HG03432 (cell line): ENCODE measurements around the gene MCUB.

ENCODE experiments used
- ATAC-seq: cut with Tn5 transposase; IDR thresholded peaks from one replicate; pipeline ENCODE4 v1.9.1; 2021; ENCODE audit warnings: mild to moderate bottlenecking, moderate library complexity; ENCODE audit not compliant: unreplicated experiment

MCUB gene

GRCh38 chr4:109622626-109623025 is 62.6 kb downstream of the MCUB start:
- ATAC-seq: no peak

- ATAC-seq: no peak
These were observed 64.5 kb downstream of the MCUB start for GRCh38 chr4:109624536-109624935.

- no peak for ATAC-seq
These were observed 67.3 kb downstream of the MCUB start for GRCh38 chr4:109627361-109627760.

DNA sequence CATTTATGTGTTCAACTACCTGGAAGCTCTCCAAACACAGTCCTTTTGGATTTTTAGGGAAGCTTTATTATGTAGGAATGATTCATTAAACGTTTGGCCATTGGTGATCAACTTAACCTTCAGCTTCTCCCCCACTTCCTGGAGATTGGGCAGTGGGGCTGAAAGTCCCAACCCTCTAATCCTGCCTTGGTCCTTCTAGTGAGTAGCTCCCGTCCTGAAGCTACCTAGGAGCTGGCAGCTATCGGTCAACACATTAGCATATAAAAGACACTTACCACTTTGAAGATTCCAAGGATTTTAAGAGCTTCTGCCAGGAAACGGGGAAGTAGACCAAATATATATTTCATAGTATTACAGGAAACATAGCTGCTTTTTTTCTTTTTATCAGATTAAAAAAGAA is 69.7 kb downstream of the MCUB start:
- no peak for ATAC-seq

GRCh38 chr4:109631532-109632108 is 71.6 kb downstream of the MCUB start:
- no peak for ATAC-seq

DNA sequence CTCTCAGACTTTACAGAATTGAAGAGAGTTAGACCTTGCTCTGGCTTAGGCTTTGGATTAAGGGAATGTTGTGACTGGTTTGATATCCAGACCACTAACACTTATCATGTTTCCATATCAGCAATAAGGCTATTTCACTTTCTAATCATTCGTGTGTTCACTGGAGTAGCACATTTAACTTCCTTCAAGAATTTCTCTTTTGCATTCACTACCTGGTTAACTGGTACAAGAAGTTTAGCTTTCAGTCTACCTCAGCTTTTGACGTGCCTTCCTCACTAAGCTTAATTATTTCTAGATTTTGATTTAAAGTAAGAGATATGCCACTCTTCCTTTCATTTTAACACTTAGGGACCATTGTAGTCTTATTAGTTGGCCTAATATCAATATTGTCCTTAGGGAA is 80.6 kb downstream of the MCUB start:
- no peak for ATAC-seq

GRCh38 chr4:109645874-109646710 is 86.0 kb downstream of the MCUB start:
- ATAC-seq: no peak

DNA sequence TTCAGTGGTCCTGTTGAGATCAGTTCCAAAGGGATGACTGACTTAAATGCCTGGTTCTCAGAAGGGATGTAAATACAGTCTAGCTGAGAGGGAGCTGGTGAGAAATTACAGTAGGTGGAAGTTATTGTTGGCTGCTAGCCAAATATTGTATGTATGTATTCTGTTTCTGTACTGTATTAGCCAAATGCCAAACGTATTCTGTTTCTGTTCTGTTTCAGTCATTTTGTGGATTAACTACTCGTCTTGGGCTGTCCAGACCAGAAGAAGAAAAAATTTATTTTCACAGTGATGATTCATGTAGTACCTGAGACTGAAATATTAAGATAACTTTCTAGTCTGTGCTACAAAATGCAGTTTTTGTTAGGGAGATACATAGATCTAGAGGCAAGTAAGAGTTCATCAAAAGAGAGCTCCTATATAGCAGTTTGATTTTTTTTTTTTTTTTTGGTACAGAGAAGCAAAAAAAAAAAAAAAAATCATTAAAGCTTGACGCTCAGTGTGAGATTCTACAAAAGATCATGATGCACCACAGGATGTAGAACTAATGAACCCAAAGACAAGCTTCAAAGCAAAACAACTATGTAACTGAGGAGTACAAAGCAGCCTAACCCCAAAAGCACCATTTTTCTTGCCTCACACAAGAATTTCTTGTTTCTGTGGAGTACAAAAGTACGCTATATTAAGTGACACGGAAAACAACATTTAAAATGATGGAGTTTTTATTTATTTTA is 88.4 kb downstream of the MCUB start:
- peak; percentile 75 for ATAC-seq

DNA sequence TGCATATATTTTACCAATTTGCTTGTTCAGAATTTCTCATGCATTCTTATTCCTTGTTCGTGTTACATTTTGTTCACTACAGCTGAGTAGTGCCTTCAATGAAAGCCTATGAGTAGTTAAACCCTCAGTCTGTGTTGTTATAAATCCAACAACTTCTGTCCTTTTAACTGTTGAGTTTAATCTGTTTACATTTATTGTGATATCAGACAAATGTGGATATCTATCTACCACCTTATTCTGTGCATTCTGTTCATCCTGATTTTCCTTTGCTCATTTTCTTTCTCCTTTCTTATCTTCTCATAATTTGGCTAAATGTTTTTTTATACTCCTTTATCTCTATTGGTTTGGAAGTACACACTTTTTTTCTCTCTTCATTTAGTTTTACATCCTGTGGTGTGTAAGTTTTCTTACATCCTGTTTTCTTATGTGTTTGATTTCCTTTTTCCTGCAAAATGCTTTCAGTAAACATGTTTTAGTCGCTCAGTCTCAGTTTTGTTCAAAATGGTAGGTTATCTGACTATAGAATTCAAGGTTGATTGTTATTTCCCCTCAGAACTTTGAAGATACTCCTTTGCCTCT is 89.0 kb downstream of the MCUB start:
- no peak for ATAC-seq

- ATAC-seq: peak; percentile 87
These were observed 89.8 kb downstream of the MCUB start for GRCh38 chr4:109649872-109650271.

DNA sequence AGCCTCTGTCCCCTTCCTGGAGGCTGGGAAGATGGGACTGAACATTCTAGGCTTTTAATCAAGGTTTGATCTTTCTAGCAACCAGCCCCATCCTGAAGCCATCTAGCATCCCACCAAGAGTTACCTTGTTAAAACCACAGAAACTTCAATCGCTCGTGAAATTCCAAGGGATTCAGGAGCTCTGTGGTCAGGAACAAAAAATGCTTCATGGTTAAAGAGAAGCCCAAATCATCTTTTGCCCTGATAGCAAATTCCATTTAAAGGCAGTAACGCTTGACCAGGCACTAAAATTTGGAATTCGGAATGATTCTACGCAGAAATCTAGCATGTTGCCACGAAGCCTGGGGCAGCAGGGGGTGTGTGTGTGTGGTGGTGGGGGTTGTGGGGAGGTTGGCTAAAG is 95.3 kb downstream of the MCUB start:
- no peak for ATAC-seq

- no peak for ATAC-seq
These were observed 97.9 kb downstream of the MCUB start for GRCh38 chr4:109657854-109658418.

- no peak for ATAC-seq
These were observed 98.9 kb downstream of the MCUB start for GRCh38 chr4:109658871-109659410.

- no peak for ATAC-seq
These were observed 102.1 kb downstream of the MCUB start for GRCh38 chr4:109662116-109662515.

DNA sequence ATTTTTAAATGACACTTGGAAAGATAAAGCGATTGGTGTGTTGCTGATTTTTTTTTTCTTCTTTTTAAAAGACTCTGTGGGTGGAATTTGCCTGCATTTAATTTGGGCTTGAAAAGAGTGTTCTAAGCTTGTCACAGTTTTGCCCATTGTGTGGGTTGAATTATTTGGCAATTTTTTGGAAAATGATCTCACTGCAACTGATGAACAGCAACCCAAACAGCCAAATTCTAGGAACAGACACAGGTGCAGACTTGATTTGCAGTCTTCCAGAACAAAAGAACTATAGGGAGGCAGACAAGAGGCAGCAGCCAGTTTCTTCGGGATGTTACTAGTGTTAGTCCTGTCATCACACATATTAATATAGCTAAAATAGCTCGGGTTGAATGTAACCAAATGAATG is 102.7 kb downstream of the MCUB start:
- ATAC-seq: no peak

DNA sequence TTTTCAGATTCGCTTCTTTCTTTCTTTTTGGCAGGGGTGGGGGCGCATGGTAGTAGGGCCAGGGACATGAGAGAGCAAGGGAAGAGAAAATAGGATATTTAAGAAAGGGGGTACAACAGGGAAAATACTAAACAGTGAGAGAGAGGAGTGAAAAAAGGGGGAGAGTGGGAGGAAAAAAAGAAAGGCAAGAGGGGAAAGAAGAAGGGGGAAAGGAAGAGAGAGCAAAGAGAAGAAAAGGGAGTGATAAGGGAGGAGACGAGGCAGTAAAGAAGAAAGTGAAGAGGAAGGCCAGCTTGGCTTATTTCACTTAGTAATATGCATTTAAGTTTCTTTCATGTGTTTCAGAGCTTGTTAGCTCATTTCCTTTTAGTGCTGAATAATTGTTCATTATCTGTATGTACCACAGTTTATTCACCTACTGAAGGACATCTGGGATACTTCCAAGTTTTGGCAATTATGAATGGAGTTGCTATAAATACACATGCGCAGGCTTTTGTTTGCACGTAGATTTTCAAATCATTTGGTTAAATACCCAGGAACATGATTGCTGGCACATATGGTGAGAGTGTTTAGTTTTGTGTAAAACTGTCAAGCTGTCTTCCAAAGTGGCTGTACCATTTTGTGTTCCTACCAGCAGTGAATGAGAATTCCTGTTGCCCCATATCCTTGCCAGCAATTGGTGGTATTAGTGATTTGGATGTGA is 105.9 kb downstream of the MCUB start:
- no peak for ATAC-seq

- no peak for ATAC-seq
These were observed 111.3 kb downstream of the MCUB start for GRCh38 chr4:109671350-109671749.

GRCh38 chr4:109672169-109672930 is 112.3 kb downstream of the MCUB start:
- no peak for ATAC-seq

- no peak for ATAC-seq
These were observed 113.3 kb downstream of the MCUB start for GRCh38 chr4:109673303-109673702.

- no peak for ATAC-seq
These were observed 115.1 kb downstream of the MCUB start for GRCh38 chr4:109675181-109675580.
